ENCODE measurements around the gene PODXL. TPM values are rescaled to one million over a fixed set of nuclear protein-coding genes. Genes with fewer than 3 reads are reported as not detected.
A peak's percentile ranks its signal among the peaks of the same experiment; 100 is the strongest.

PODXL gene
- total RNA-seq, 2 donors from 2014 or later = 23.0 to 50.8 TPM

DNA sequence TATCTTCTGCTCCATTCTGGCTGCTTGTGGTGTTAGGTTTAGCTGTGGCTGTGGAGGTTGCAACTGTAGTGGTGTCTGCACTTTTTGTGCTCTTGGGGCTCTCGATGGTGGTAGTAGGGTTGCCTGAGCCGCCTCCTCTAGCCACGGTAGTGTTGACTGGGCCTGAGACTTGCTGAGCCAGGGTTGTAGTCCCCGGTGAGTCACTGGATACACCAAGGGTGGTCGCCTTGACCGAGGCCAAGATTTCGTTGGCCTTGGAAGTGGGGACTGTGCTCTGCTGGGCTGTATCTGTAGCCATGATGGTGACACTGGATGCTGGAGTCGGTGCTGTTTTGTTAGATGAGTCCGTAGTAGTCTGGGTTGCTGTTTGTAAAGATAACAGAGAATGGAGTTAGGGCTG, 45.4 kb downstream of the PODXL start:
- H3K27me3 ChIP-seq (replicated peaks; ENCODE audit: insufficient read depth) = no peaks in the 10 kb centered on the region
- no peaks in the 10 kb centered on the region for H3K9me3 ChIP-seq
- ATAC-seq (ENCODE audit: insufficient number of reproducible peaks, low FRiP score, low read depth) (no peak), DNase-seq (ENCODE audit: low spot score) (no peak)
- peak overlapping the region in 1 of 2 donors; percentile 73 for H3K27ac ChIP-seq
- no peaks in the 10 kb centered on the region for H3K36me3 ChIP-seq
- peaks cover 10 to 46% of the 10 kb centered on the region in 2 donors for H3K4me1 ChIP-seq (ENCODE audit: control insufficient read depth in 1 of 2, low read depth in 2 of 2)
- TF ChIP-seq, protein P1, sequence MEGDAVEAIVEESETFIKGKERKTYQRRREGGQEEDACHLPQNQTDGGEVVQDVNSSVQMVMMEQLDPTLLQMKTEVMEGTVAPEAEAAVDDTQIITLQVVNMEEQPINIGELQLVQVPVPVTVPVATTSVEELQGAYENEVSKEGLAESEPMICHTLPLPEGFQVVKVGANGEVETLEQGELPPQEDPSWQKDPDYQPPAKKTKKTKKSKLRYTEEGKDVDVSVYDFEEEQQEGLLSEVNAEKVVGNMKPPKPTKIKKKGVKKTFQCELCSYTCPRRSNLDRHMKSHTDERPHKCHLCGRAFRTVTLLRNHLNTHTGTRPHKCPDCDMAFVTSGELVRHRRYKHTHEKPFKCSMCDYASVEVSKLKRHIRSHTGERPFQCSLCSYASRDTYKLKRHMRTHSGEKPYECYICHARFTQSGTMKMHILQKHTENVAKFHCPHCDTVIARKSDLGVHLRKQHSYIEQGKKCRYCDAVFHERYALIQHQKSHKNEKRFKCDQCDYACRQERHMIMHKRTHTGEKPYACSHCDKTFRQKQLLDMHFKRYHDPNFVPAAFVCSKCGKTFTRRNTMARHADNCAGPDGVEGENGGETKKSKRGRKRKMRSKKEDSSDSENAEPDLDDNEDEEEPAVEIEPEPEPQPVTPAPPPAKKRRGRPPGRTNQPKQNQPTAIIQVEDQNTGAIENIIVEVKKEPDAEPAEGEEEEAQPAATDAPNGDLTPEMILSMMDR (IDR thresholded peaks at IDR 0.05) = no peak
- no peak overlapping the region for H3K4me3 ChIP-seq

DNA sequence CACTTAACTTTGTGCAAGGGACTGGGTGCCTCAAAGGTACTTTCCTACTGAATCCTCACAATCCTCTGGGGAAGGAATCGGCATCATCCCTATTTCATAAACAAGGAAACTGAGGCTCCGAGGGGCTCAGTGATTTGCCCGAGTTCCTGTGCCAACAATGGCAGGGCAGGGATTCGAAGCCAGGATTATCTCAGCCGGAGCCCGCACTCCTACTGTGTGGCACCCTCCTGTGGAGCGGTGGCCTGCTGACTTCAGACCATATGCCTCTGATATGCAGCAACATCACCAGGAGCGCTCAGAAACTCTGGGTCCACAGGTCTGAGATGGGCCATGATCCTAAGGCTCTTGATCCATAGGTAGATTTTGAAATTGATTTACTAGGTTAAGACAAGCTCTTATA, 46.6 kb downstream of the PODXL start:
- Histone ChIP-seq H3K36me3 (no peaks in the 10 kb centered on the region), H3K9me3 (no peaks in the 10 kb centered on the region), H3K4me3 (no peak overlapping the region), H3K27ac (no peak overlapping the region), H3K27me3 (replicated peaks; ENCODE audit: insufficient read depth) (no peaks in the 10 kb centered on the region), H3K4me1 (ENCODE audit: control insufficient read depth in 1 of 2, low read depth in 2 of 2) (peaks cover 10 to 33% of the 10 kb centered on the region in 2 donors)
- DNase-seq (ENCODE audit: low spot score) (no peak), ATAC-seq (ENCODE audit: insufficient number of reproducible peaks, low FRiP score, low read depth) (no peak)
- TF ChIP-seq, protein P1 (IDR thresholded peaks at IDR 0.05) = no peak

DNA sequence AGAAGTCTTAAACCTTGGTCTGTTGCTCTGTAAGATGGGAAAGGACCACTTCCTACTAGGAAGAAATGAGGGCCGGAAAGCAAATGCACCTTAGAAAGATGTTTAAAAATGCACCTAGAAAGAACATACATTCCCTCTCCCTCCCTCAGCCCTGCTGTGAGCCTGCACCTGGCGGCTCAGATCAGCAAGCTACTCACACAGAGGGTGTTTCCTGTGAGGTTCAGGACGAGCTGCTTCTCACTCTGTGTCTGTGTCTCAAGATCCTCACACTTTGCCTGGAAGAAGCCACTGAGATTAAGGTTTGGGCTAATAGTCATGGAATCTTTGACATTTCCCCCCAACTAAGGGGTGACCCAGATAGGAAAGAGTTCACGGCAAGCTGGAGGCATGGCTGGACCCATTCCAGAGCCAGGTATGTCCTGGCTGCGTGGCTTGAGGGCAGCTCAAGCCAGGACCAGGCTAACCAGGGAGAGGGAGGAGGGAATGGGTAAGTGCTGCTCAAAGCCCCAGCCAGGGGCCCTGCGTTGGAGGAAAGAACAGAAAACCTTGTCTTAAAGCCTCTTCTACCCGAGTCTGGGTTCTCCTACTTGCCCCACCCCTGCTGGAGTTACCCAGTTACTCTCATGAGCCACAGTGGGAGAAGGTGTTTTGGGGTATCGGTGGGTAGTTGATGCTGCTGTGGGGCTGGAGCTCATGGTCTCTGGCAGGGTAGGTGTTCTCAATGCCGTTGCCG, 47.5 kb downstream of the PODXL start:
- no peak overlapping the region for H3K27ac ChIP-seq
- no peaks in the 10 kb centered on the region for H3K36me3 ChIP-seq
- H3K27me3 ChIP-seq (replicated peaks; ENCODE audit: insufficient read depth) = no peaks in the 10 kb centered on the region
- H3K9me3 ChIP-seq = no peaks in the 10 kb centered on the region
- H3K4me3 ChIP-seq = no peak overlapping the region
- peaks cover 7 to 24% of the 10 kb centered on the region in 2 donors for H3K4me1 ChIP-seq (ENCODE audit: control insufficient read depth in 1 of 2, low read depth in 2 of 2)
- TF ChIP-seq, protein P1 (IDR thresholded peaks at IDR 0.05) = no peak
- no peak for ATAC-seq (ENCODE audit: insufficient number of reproducible peaks, low FRiP score, low read depth)
- no peak for DNase-seq (ENCODE audit: low spot score)

DNA sequence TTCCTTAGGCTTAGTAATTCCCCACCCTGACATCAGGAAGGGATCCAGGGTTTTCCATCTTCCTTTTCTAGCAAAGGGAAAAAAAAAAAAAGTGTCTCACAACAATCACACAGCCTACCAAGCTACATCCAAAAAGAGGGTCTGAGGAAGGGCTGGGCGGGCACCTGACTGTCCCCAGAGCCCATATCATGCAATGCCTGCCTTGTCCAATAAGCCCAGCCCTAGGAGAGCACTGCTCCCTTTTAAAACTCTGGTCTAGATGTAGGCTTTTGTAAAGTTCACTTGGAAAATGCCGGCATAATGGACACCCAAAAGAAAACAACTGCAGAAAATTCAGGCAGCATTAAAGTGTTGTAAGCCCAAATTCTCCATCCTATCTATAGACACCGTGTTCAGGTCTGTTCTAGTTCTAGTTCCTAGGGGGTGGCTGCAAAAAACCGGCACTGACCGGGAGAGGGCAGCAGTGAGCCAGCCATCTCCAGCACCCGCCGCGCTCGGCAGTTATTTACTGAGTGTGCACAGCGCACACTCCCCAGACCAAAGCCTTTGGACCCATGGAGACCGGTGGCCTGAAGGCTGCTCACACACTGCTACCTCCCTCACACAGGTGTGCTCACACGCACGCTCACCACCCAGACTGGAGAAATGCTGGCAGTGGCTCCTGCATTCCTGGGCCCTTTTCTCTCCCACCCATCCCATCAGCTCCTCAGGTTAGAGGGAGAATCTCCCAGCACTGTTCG, 48.7 kb downstream of the PODXL start:
- H3K9me3 ChIP-seq = no peaks in the 10 kb centered on the region
- TF ChIP-seq, protein P1 (IDR thresholded peaks at IDR 0.05) = peak; percentile 91
- no peak overlapping the region for H3K4me3 ChIP-seq
- ATAC-seq (ENCODE audit: insufficient number of reproducible peaks, low FRiP score, low read depth) (peak; percentile 32), DNase-seq (ENCODE audit: low spot score) (peak; percentile 55)
- no peaks in the 10 kb centered on the region for H3K36me3 ChIP-seq
- H3K27ac ChIP-seq = no peak overlapping the region
- no peaks in the 10 kb centered on the region for H3K27me3 ChIP-seq (replicated peaks; ENCODE audit: insufficient read depth)
- peaks cover 2 to 22% of the 10 kb centered on the region in 2 donors for H3K4me1 ChIP-seq (ENCODE audit: control insufficient read depth in 1 of 2, low read depth in 2 of 2)

DNA sequence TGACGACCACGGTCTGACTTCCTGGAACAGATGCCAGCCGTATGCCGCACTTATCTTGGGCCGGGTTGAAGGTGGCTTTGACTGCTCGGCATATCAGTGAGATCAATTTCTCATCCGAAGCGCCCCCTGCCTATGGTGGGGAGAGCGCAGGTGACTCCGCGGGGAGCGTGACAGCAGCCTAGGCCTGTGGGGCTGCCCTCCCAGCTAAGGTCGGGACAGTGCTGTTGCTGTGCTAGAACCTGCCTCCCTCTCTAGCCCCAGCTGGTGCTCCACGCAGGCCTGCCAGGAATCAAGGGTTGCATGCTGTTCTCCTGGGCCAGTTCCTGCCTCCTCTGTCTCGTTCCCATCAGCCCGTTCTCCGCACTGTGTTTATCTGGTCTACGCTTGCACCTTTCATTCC, 49.8 kb downstream of the PODXL start:
- H3K4me1 ChIP-seq (ENCODE audit: control insufficient read depth in 1 of 2, low read depth in 2 of 2) = peaks cover 2 to 16% of the 10 kb centered on the region in 2 donors
- TF ChIP-seq, protein P1 (IDR thresholded peaks at IDR 0.05) = no peak
- H3K4me3 ChIP-seq = no peak overlapping the region
- DNase-seq (ENCODE audit: low spot score) (no peak), ATAC-seq (ENCODE audit: insufficient number of reproducible peaks, low FRiP score, low read depth) (no peak)
- H3K27me3 ChIP-seq (replicated peaks; ENCODE audit: insufficient read depth) = no peaks in the 10 kb centered on the region
- H3K9me3 ChIP-seq = no peaks in the 10 kb centered on the region
- no peak overlapping the region for H3K27ac ChIP-seq
- no peaks in the 10 kb centered on the region for H3K36me3 ChIP-seq
